Measurements from ENCODE around the gene SPATA46. TPM values are rescaled to one million over a fixed set of nuclear protein-coding genes. Genes with fewer than 3 reads are reported as not detected.

Gene SPATA46
- total RNA-seq, 2 experiments from 2014 or later = not detected

GRCh38 chr1:162351246-162351842, 25.3 kb downstream of the SPATA46 start:
- H3K36me3 ChIP-seq (ENCODE audit: insufficient read depth, low read length) = no peaks in the 10 kb centered on the region
- intact Hi-C loops (cut with DNase I, micrococcal nuclease) = no loop called here
- H3K4me1 ChIP-seq (ENCODE audit: insufficient read depth, low read length) = no peaks in the 10 kb centered on the region
- Mint-ChIP-seq H3K4me3 (no peak overlapping the region), H3K9me3 (no peaks in the 10 kb centered on the region), H3K27me3 (peaks cover 5% of the 10 kb centered on the region), H3K36me3 (ENCODE audit: low read depth) (no peaks in the 10 kb centered on the region), H3K27ac (no peak overlapping the region), H3K4me1 (ENCODE audit: low read depth) (no peaks in the 10 kb centered on the region)
- no peaks in the 10 kb centered on the region for H3K9me3 ChIP-seq (ENCODE audit: control insufficient read depth in 1 of 2, insufficient read depth in 1 of 2, low read length in 2 of 2)
- DNase-seq (no peak), ATAC-seq (ENCODE audit: poor library complexity) (no peak)
- H3K27ac ChIP-seq (ENCODE audit: low read depth in 1 of 2, low read length in 2 of 2) = no peak overlapping the region
- H3K27me3 ChIP-seq (ENCODE audit: control insufficient read depth in 1 of 2, insufficient read depth in 2 of 2, low read length in 2 of 2) = peaks cover 0 to 3% of the 10 kb centered on the region in 2 experiments
- no peak overlapping the region for H3K4me3 ChIP-seq (ENCODE audit: low read length)
- ChIA-PET CTCF (no interaction called here), POLR2A (no interaction called here)
- TF ChIP-seq CTCF (IDR thresholded peaks at IDR 0.05) = no peak

GRCh38 chr1:162349635-162350330, 26.9 kb downstream of the SPATA46 start:
- H3K27ac Mint-ChIP-seq = no peak overlapping the region
- CTCF ChIA-PET = no interaction called here
- no peaks in the 10 kb centered on the region for H3K4me1 Mint-ChIP-seq (ENCODE audit: low read depth)
- POLR2A ChIA-PET = no interaction called here
- no peak for TF ChIP-seq CTCF (IDR thresholded peaks at IDR 0.05)
- Histone ChIP-seq H3K4me3 (ENCODE audit: low read length) (no peak overlapping the region), H3K9me3 (ENCODE audit: control insufficient read depth in 1 of 2, insufficient read depth in 1 of 2, low read length in 2 of 2) (no peaks in the 10 kb centered on the region), H3K27ac (ENCODE audit: low read depth in 1 of 2, low read length in 2 of 2) (no peak overlapping the region), H3K27me3 (ENCODE audit: control insufficient read depth in 1 of 2, insufficient read depth in 2 of 2, low read length in 2 of 2) (peaks cover 0 to 3% of the 10 kb centered on the region in 2 experiments), H3K36me3 (ENCODE audit: insufficient read depth, low read length) (no peaks in the 10 kb centered on the region), H3K4me1 (ENCODE audit: insufficient read depth, low read length) (no peaks in the 10 kb centered on the region)
- H3K27me3 Mint-ChIP-seq = peaks cover 5% of the 10 kb centered on the region
- no peaks in the 10 kb centered on the region for H3K36me3 Mint-ChIP-seq (ENCODE audit: low read depth)
- DNase-seq (no peak), ATAC-seq (ENCODE audit: poor library complexity) (no peak)
- H3K9me3 Mint-ChIP-seq = no peaks in the 10 kb centered on the region
- intact Hi-C loops (cut with DNase I, micrococcal nuclease) = loop anchor here in 1 of 2 experiments (10.0 kb wide), 1 partner anchor 65 kb away; no protein-coding TSS in a partner anchor
- no peak overlapping the region for H3K4me3 Mint-ChIP-seq

GRCh38 chr1:162347281-162347680, 29.4 kb downstream of the SPATA46 start:
- H3K36me3 Mint-ChIP-seq (ENCODE audit: low read depth) = no peaks in the 10 kb centered on the region
- no peaks in the 10 kb centered on the region for H3K4me1 ChIP-seq (ENCODE audit: insufficient read depth, low read length)
- TF ChIP-seq CTCF (IDR thresholded peaks at IDR 0.05) = no peak
- no peak overlapping the region for H3K4me3 ChIP-seq (ENCODE audit: low read length)
- no peaks in the 10 kb centered on the region for H3K9me3 ChIP-seq (ENCODE audit: control insufficient read depth in 1 of 2, insufficient read depth in 1 of 2, low read length in 2 of 2)
- H3K4me1 Mint-ChIP-seq (ENCODE audit: low read depth) = no peaks in the 10 kb centered on the region
- H3K36me3 ChIP-seq (ENCODE audit: insufficient read depth, low read length) = no peaks in the 10 kb centered on the region
- CTCF ChIA-PET = no interaction called here
- no peak overlapping the region for H3K27ac ChIP-seq (ENCODE audit: low read depth in 1 of 2, low read length in 2 of 2)
- H3K27me3 ChIP-seq (ENCODE audit: control insufficient read depth in 1 of 2, insufficient read depth in 2 of 2, low read length in 2 of 2) = peaks cover 0 to 3% of the 10 kb centered on the region in 2 experiments
- H3K27ac Mint-ChIP-seq = no peak overlapping the region
- no peaks in the 10 kb centered on the region for H3K9me3 Mint-ChIP-seq
- H3K4me3 Mint-ChIP-seq = no peak overlapping the region
- intact Hi-C loops (cut with DNase I, micrococcal nuclease) = loop anchor here in 1 of 2 experiments (2.0 to 10.0 kb wide), 2 partner anchors 56 to 62 kb away; no protein-coding TSS in a partner anchor
- peaks cover 5% of the 10 kb centered on the region for H3K27me3 Mint-ChIP-seq
- DNase-seq = no peak
- POLR2A ChIA-PET = no interaction called here
- no peak for ATAC-seq (ENCODE audit: poor library complexity)
